H9 (cell line): ENCODE results near the gene EPS15. TPM values are rescaled to one million over a fixed set of nuclear protein-coding genes. Genes with fewer than 3 reads are reported as not detected.

Experiments
- DNase-seq: peaks from one replicate; pipeline ENCODE4 v3.0.0-alpha.2; 2017
- H2AFZ ChIP-seq: one replicate; pipeline ENCODE4 v1.6.1; 2013; ENCODE audit warnings: mild to moderate bottlenecking, low read length, control low read depth, moderate library complexity
- H2AK5ac ChIP-seq: 2 replicates; pipeline ENCODE4 v1.6.1; 2013; ENCODE audit warnings: low read length, control low read depth, mixed read lengths; ENCODE audit not compliant: insufficient read length
- H2BK120ac ChIP-seq: one replicate; pipeline ENCODE4 v1.6.1; 2013; ENCODE audit warnings: low read depth, mild to moderate bottlenecking, low read length, control low read depth, inconsistent platforms; ENCODE audit not compliant: poor library complexity, severe bottlenecking
- H2BK12ac ChIP-seq: 2 replicates; pipeline ENCODE4 v1.6.1; 2013; ENCODE audit warnings: low read length, control low read depth, mixed read lengths, low read depth; ENCODE audit not compliant: insufficient read length
- H2BK15ac ChIP-seq: 2 replicates; pipeline ENCODE4 v1.6.1; 2013; ENCODE audit warnings: low read depth, low read length, control low read depth
- H2BK20ac ChIP-seq: one replicate; pipeline ENCODE4 v1.6.1; 2013; ENCODE audit warnings: low read depth, mild to moderate bottlenecking, low read length, control low read depth, inconsistent platforms; ENCODE audit not compliant: poor library complexity, severe bottlenecking
- H2BK5ac ChIP-seq: 2 replicates; pipeline ENCODE4 v1.6.1; 2013; ENCODE audit warnings: low read length, control low read depth, mixed read lengths; ENCODE audit not compliant: insufficient read length
- H3K14ac ChIP-seq: 2 replicates; pipeline ENCODE4 v1.6.1; 2013; ENCODE audit warnings: low read length, control low read depth; ENCODE audit not compliant: insufficient read depth
- H3K18ac ChIP-seq: 2 replicates; pipeline ENCODE4 v1.6.1; 2013; ENCODE audit warnings: low read depth, mild to moderate bottlenecking, mixed read lengths, low read length, control low read depth; ENCODE audit not compliant: insufficient read length
- H3K23ac ChIP-seq: 2 replicates; pipeline ENCODE4 v1.6.1; 2013; ENCODE audit warnings: low read length, control low read depth, mixed read lengths, low read depth; ENCODE audit not compliant: insufficient read length
- H3K23me2 ChIP-seq: 2 replicates; pipeline ENCODE4 v1.6.1; 2013; ENCODE audit warnings: low read depth, mild to moderate bottlenecking, mixed read lengths, low read length, control low read depth; ENCODE audit not compliant: insufficient read length, poor library complexity, severe bottlenecking
- H3K27ac ChIP-seq: 2 replicates; pipeline ENCODE4 v1.5.1; 2013; ENCODE audit warnings: low read length, control low read depth, mixed read lengths, low read depth; ENCODE audit not compliant: insufficient read length
- H3K27me3 ChIP-seq: 2 replicates; pipeline ENCODE4 v1.6.1; 2013; ENCODE audit warnings: low read length, control low read depth, inconsistent platforms; ENCODE audit not compliant: insufficient read depth
- H3K4ac ChIP-seq: 2 replicates; pipeline ENCODE4 v1.6.1; 2013; ENCODE audit warnings: low read depth, mild to moderate bottlenecking, control low read depth, inconsistent platforms, low read length, moderate library complexity
- H3K4me1 ChIP-seq: 2 replicates; pipeline ENCODE4 v1.6.1; 2013; ENCODE audit warnings: low read length, control low read depth, inconsistent platforms; ENCODE audit not compliant: insufficient read depth
- H3K4me2 ChIP-seq: 2 replicates; pipeline ENCODE4 v1.6.1; 2013; ENCODE audit warnings: low read length, control low read depth, mixed read lengths; ENCODE audit not compliant: insufficient read length, insufficient read depth
- H3K56ac ChIP-seq: 2 replicates; pipeline ENCODE4 v1.6.1; 2013; ENCODE audit warnings: low read depth, mild to moderate bottlenecking, mixed read lengths, low read length, control low read depth; ENCODE audit not compliant: insufficient read length
- H3K79me1 ChIP-seq: 2 replicates; pipeline ENCODE4 v1.6.1; 2013; ENCODE audit warnings: low read depth, mild to moderate bottlenecking, moderate library complexity, low read length, control low read depth, inconsistent platforms; ENCODE audit not compliant: insufficient read depth, poor library complexity, severe bottlenecking
- H3K79me2 ChIP-seq: 2 replicates; pipeline ENCODE4 v1.6.1; 2013; ENCODE audit warnings: low read length, control low read depth, inconsistent platforms; ENCODE audit not compliant: insufficient read depth
- H3K9ac ChIP-seq: 2 replicates; pipeline ENCODE4 v1.6.1; 2013; ENCODE audit warnings: low read length, control low read depth, mixed read lengths; ENCODE audit not compliant: insufficient read length; ENCODE audit errors: extremely low read depth
- H3K9me3 ChIP-seq: one replicate; pipeline ENCODE4 v1.6.1; 2013; ENCODE audit warnings: low read depth, low read length, inconsistent platforms; ENCODE audit not compliant: control insufficient read depth
- H3T11ph ChIP-seq: one replicate; pipeline ENCODE4 v1.6.1; 2013; ENCODE audit warnings: mild to moderate bottlenecking, low read length, control low read depth, inconsistent platforms
- H4K20me1 ChIP-seq: one replicate; pipeline ENCODE4 v1.6.1; 2013; ENCODE audit not compliant: control insufficient read depth, insufficient read length, insufficient read depth
- H4K5ac ChIP-seq: 2 replicates; pipeline ENCODE4 v1.6.1; 2013; ENCODE audit warnings: low read depth, mild to moderate bottlenecking, mixed read lengths, low read length, control low read depth; ENCODE audit not compliant: insufficient read length
- H4K8ac ChIP-seq: replicated peaks from 2 replicates; pipeline ENCODE4 v1.6.1; 2013; ENCODE audit warnings: low read length, control low read depth, mixed read lengths, low read depth; ENCODE audit not compliant: insufficient read length
- H4K91ac ChIP-seq: 2 replicates; pipeline ENCODE4 v1.6.1; 2013; ENCODE audit warnings: low read depth, mild to moderate bottlenecking, moderate library complexity, mixed read lengths, low read length, control low read depth; ENCODE audit not compliant: insufficient read length
- H3K27ac Mint-ChIP-seq, 3 experiments: 2 replicates in 2 of 3; 3 replicates in 1 of 3; pipeline ENCODE4 v1.8.0; 2020 to 2021; ENCODE audit warnings: mixed read lengths in 3 of 3, mild to moderate bottlenecking in 1 of 3, moderate library complexity in 1 of 3
- H3K27me3 Mint-ChIP-seq: 2 replicates; pipeline ENCODE4 v1.8.0; 2021; ENCODE audit warnings: low read depth, mild to moderate bottlenecking, moderate library complexity, mixed read lengths
- H3K36me3 Mint-ChIP-seq, 3 experiments: 2 replicates in 2 of 3; 3 replicates in 1 of 3; pipeline ENCODE4 v1.8.0; 2020 to 2021; ENCODE audit warnings: low read depth in 3 of 3, mixed read lengths in 3 of 3; ENCODE audit not compliant: insufficient read depth in 1 of 3
- H3K4me1 Mint-ChIP-seq, 2 experiments: 2 replicates each; pipeline ENCODE4 v1.8.0; 2020; ENCODE audit warnings: mixed read lengths in 2 of 2
- H3K4me3 Mint-ChIP-seq, 2 experiments: 2 replicates in 1 of 2; 3 replicates in 1 of 2; pipeline ENCODE4 v1.8.0; 2020 to 2021; ENCODE audit warnings: mild to moderate bottlenecking in 2 of 2, mixed read lengths in 2 of 2, moderate library complexity in 1 of 2
- H3K9me3 Mint-ChIP-seq, 2 experiments: 2 replicates in 1 of 2; 3 replicates in 1 of 2; pipeline ENCODE4 v1.8.0; 2020; ENCODE audit warnings: mild to moderate bottlenecking in 2 of 2, mixed read lengths in 2 of 2, moderate library complexity in 1 of 2
- total RNA-seq: library from RNA; stranded (reverse); gene quantifications from 2 replicates; pipeline ENCODE4 v1.2.1, GENCODE V29; 2021
- TF ChIP-seq, protein P1 (sequence below): fragments of 200-600 bp; sonication (generic); conservative IDR thresholded peaks from 3 replicates; pipeline ENCODE4 v1.8.0; 2021; ENCODE audit warnings: antibody characterized with exemption, mild to moderate bottlenecking

Gene EPS15
- total RNA-seq, 1 experiment from 2014 or later, result 44.1 TPM

DNA sequence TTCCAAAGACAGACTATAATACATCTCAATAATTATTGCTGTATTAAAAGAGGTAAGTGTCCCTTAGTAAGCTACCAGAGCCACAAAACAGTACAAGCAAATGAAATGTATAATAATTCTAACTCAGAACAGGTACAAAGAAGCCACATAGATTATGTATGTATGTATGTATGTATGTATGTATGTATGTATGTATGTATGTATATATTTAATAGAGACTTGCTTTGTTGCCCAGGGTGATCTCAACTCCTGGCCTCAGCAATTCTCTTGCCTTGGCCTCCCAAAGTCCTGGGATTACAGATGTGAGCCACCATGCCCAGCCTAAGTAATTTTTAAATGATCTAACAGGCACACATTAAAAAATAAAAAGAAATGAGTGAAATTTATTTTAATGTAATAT, 86.9 kb downstream of the EPS15 start:
- Mint-ChIP-seq H3K9me3 (no peaks in the 10 kb centered on the region), H3K27me3 (no peaks in the 10 kb centered on the region), H3K4me3 (no peak overlapping the region), H3K27ac (no peak overlapping the region), H3K36me3 (peaks cover 2 to 14% (median 4%) of the 10 kb centered on the region in 3 experiments; a peak in 6 of 7 replicates), H3K4me1 (peaks cover 2 to 8% of the 10 kb centered on the region in 2 experiments; a peak in 1 of 4 replicates)
- H2BK5ac ChIP-seq, result no peak overlapping the region
- no peaks in the 10 kb centered on the region for H3K27me3 ChIP-seq
- no peak overlapping the region for H2BK120ac ChIP-seq
- no peak overlapping the region for H3K14ac ChIP-seq
- DNase-seq, result no peak
- H3K79me1 ChIP-seq, result no peaks in the 10 kb centered on the region
- H3T11ph ChIP-seq, result no peak overlapping the region
- H3K9me3 ChIP-seq, result no peaks in the 10 kb centered on the region
- H3K4me1 ChIP-seq, result no peaks in the 10 kb centered on the region
- no peak overlapping the region for H4K8ac ChIP-seq
- TF ChIP-seq, protein P1, sequence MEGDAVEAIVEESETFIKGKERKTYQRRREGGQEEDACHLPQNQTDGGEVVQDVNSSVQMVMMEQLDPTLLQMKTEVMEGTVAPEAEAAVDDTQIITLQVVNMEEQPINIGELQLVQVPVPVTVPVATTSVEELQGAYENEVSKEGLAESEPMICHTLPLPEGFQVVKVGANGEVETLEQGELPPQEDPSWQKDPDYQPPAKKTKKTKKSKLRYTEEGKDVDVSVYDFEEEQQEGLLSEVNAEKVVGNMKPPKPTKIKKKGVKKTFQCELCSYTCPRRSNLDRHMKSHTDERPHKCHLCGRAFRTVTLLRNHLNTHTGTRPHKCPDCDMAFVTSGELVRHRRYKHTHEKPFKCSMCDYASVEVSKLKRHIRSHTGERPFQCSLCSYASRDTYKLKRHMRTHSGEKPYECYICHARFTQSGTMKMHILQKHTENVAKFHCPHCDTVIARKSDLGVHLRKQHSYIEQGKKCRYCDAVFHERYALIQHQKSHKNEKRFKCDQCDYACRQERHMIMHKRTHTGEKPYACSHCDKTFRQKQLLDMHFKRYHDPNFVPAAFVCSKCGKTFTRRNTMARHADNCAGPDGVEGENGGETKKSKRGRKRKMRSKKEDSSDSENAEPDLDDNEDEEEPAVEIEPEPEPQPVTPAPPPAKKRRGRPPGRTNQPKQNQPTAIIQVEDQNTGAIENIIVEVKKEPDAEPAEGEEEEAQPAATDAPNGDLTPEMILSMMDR, result no peak
- no peaks in the 10 kb centered on the region for H3K23me2 ChIP-seq
- no peak overlapping the region for H2AK5ac ChIP-seq
- H3K27ac ChIP-seq, result no peak overlapping the region
- no peak overlapping the region for H4K5ac ChIP-seq
- H3K56ac ChIP-seq, result no peak overlapping the region
- no peak overlapping the region for H3K18ac ChIP-seq
- no peak overlapping the region for H2AFZ ChIP-seq
- no peak overlapping the region for H4K91ac ChIP-seq
- H3K4me2 ChIP-seq, result no peak overlapping the region
- no peak overlapping the region for H2BK20ac ChIP-seq
- H3K79me2 ChIP-seq, result no peaks in the 10 kb centered on the region
- H3K23ac ChIP-seq, result no peak overlapping the region
- H3K4ac ChIP-seq, result no peak overlapping the region
- no peak overlapping the region for H2BK15ac ChIP-seq
- no peak overlapping the region for H3K9ac ChIP-seq
- H2BK12ac ChIP-seq, result no peak overlapping the region
- no peaks in the 10 kb centered on the region for H4K20me1 ChIP-seq
